Fibroblast of pulmonary artery (primary cell): ENCODE data around the gene ASTN2.

Source experiments
- DNase-seq: peaks from one replicate; pipeline ENCODE4 v3.0.0-alpha.2; 2010; ENCODE audit warnings: low read depth
- H3K4me3 ChIP-seq: replicated peaks from 2 replicates; pipeline ENCODE4 v1.5.1; 2011; ENCODE audit warnings: low read depth, mild to moderate bottlenecking, control low read depth, low read length, moderate library complexity
- TF ChIP-seq, protein P1 (sequence below): IDR thresholded peaks from 2 replicates; pipeline ENCODE4 v1.5.1; 2011; ENCODE audit warnings: mild to moderate bottlenecking, control low read depth, low read length, inconsistent platforms; ENCODE audit errors: missing control alignments

The ASTN2 gene

GRCh38 chr9:117156144-117156688 is 258.6 kb downstream of the ASTN2 start:
- no peak for DNase-seq
- TF ChIP-seq, protein P1, sequence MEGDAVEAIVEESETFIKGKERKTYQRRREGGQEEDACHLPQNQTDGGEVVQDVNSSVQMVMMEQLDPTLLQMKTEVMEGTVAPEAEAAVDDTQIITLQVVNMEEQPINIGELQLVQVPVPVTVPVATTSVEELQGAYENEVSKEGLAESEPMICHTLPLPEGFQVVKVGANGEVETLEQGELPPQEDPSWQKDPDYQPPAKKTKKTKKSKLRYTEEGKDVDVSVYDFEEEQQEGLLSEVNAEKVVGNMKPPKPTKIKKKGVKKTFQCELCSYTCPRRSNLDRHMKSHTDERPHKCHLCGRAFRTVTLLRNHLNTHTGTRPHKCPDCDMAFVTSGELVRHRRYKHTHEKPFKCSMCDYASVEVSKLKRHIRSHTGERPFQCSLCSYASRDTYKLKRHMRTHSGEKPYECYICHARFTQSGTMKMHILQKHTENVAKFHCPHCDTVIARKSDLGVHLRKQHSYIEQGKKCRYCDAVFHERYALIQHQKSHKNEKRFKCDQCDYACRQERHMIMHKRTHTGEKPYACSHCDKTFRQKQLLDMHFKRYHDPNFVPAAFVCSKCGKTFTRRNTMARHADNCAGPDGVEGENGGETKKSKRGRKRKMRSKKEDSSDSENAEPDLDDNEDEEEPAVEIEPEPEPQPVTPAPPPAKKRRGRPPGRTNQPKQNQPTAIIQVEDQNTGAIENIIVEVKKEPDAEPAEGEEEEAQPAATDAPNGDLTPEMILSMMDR = no peak

DNA sequence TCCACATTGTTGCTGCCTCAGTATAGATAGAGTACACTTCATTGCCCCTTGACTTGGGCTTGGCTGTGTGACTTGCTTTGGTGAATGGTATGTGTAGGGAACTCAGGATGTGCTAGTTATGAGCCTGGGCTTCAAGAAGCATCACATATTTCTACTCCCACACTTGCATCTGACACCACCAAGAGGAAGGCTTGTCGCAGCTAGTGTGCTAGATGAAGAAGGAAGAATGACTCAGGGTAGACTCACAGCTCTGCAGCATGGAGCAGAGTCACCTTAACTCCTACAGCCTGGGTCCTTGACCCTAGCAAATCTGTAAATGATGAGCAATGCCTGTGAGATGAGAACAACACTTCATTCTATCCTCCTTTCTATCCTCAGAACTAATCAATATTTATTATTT is 261.8 kb downstream of the ASTN2 start:
- no peak for DNase-seq
- TF ChIP-seq, protein P1 = no peak
- no peak overlapping the region for H3K4me3 ChIP-seq

More at GRCh38 chr9:117156144-117156688, 258.6 kb downstream of the ASTN2 start:
- no peak overlapping the region for H3K4me3 ChIP-seq

- H3K4me3 ChIP-seq = no peak overlapping the region
- DNase-seq = no peak
- TF ChIP-seq, protein P1 = no peak
Measured at GRCh38 chr9:117151716-117152115, 263.1 kb downstream of the ASTN2 start.

DNA sequence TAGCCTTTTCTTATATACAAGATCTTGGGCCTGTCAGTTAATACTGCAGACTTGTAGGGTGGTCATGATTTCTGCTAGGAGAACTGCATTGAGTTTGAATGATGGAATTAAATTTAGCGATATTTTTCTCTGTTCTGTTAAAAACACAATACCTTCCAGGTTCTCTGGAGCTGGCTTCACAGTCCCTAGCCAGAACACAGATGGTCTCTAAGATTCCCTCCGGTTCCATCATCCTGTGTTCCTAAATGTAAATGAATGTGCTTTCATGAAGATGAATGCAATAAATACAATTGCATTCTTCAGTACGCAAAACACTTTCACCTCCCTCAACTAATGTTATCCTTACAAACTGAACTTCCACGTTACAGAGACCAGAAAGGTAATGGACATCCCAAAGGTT is 264.9 kb downstream of the ASTN2 start:
- no peak for DNase-seq
- H3K4me3 ChIP-seq = no peak overlapping the region
- TF ChIP-seq, protein P1 = no peak

DNA sequence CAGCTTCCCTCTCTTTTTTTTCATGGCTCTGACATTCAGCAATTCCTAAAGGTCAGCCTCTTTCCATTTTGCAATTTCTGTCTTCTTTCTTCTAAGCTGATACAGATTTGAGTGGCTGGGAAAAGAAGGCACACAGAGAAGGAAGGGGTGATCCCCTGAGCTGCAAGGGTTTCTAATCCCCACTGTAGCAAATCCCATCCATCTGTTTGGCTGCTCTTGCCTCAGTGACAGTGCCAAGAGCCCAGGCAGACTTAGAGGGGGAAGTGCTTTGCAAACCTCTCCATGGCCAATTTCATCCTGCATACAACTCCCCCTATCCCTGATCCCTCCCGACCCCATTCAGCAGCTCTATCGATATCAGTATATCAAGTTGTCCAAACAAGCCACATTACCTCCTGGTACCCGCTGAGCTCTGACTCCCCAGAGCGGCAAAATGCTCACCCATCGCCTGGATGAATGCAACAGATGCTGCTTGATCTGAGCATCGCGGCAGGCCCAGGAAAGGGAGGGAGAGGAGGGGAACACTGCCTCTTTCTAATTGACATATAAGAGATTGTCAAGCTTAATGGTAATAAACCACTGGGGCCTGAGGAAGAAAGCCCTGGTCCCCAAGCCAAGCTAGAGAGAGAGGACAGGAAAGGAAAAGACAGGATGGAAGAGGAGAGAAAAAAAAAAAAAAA is 268.9 kb downstream of the ASTN2 start:
- TF ChIP-seq, protein P1 = no peak
- H3K4me3 ChIP-seq = no peak overlapping the region
- no peak for DNase-seq

DNA sequence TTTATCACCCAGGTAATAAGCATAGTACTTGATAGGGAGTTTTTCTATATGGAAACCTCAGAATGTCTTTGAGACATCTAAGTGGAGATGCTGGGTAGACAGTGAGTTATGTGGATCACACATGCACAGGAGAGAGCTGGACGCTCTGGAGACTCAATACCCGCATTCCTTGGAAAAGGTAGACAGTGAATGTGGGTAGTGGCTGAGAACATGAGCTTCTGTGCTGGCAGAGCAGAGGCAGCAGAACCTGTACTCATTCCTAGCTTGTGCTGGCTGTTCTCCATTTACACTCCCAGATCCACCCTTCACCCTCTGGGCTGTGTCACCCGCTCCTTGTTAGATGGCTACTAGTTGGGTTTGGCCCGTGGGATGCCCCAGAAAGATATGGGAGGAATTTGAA is 269.8 kb downstream of the ASTN2 start:
- H3K4me3 ChIP-seq = no peak overlapping the region
- TF ChIP-seq, protein P1 = no peak
- DNase-seq = no peak

GRCh38 chr9:117138231-117138630 is 276.6 kb downstream of the ASTN2 start:
- no peak for DNase-seq
- H3K4me3 ChIP-seq = no peak overlapping the region
- TF ChIP-seq, protein P1 = no peak
